GM12872 (cell line): Measurements from ENCODE around the gene KMT5C.

Experiments
- CTCF ChIP-seq: IDR thresholded peaks from 3 replicates; pipeline ENCODE4 v1.5.1; 2011; ENCODE audit warnings: low read depth, mild to moderate bottlenecking, low read length, moderate library complexity; ENCODE audit not compliant: insufficient read depth

The KMT5C gene

GRCh38 chr19:55382522-55383054 is 42.9 kb downstream of the KMT5C start:
- no peak for TF ChIP-seq CTCF

- no peak for TF ChIP-seq CTCF
Observed at GRCh38 chr19:55383279-55384130, 43.8 kb downstream of the KMT5C start.

- TF ChIP-seq CTCF: no peak
Observed at GRCh38 chr19:55384131-55384919, 44.6 kb downstream of the KMT5C start, which contains the start of gene TMEM238. TMEM238 (minus strand) TSS chr19:55384292; CDS start chr19:55384259, 33 bp downstream.

GRCh38 chr19:55384920-55385723 is 45.4 kb downstream of the KMT5C start:
- TF ChIP-seq CTCF: no peak

- TF ChIP-seq CTCF: no peak
Observed at GRCh38 chr19:55385724-55386492, 46.2 kb downstream of the KMT5C start, which contains the start of gene RPL28. RPL28 (plus strand) TSS chr19:55385932; CDS start chr19:55386358, 426 bp downstream.

GRCh38 chr19:55386493-55386971 is 46.9 kb downstream of the KMT5C start:
- TF ChIP-seq CTCF: no peak
